NOMO-1 treated with DMSO at 0.1 percent for 48 hours (cell line): ENCODE data around the gene EFEMP2.
A peak's percentile ranks its signal among the peaks of the same experiment; 100 is the strongest.

ENCODE experiments used
- DNase-seq: peaks from one replicate; lab custom pipeline; 2025; ENCODE audit not compliant: unreplicated experiment; lab: John Stamatoyannopoulos, UW

The EFEMP2 gene

GRCh38 chr11:65826984-65827735 lies 45.4 kb downstream of the EFEMP2 start:
- DNase-seq: peak; percentile 12

- DNase-seq: no peak
These were observed 49.6 kb downstream of the EFEMP2 start for GRCh38 chr11:65822776-65823528.

GRCh38 chr11:65821107-65821506 lies 51.5 kb downstream of the EFEMP2 start:
- DNase-seq: peak; percentile 8

- peak; percentile 87 for DNase-seq
These were observed 54.5 kb downstream of the EFEMP2 start for GRCh38 chr11:65817835-65818680.

- no peak for DNase-seq
These were observed 55.2 kb downstream of the EFEMP2 start for GRCh38 chr11:65817312-65817834.

- no peak for DNase-seq
These were observed 55.9 kb downstream of the EFEMP2 start for GRCh38 chr11:65816696-65817095.
